Measurements from ENCODE around the gene LRP5. TPM values are rescaled to one million over a fixed set of nuclear protein-coding genes. Genes with fewer than 3 reads are reported as not detected.

The LRP5 gene
- total RNA-seq, 1 donor from 2014 or later, result 54.7 TPM

GRCh38 chr11:68325907-68326220 lies 13.5 kb downstream of the LRP5 start:
- intact Hi-C loops (cut with micrococcal nuclease), result no loop called here
- Histone ChIP-seq H3K36me3 (no peaks in the 10 kb centered on the region), H3K27me3 (ENCODE audit: low read depth) (no peaks in the 10 kb centered on the region), H3K4me3 (no peak overlapping the region), H3K27ac (replicated peaks) (peak overlapping the region; percentile 42), H3K9me3 (replicated peaks) (no peaks in the 10 kb centered on the region), H3K4me1 (peaks cover 97% of the 10 kb centered on the region)
- no peak for TF ChIP-seq CTCF (IDR thresholded peaks at IDR 0.05; ENCODE audit: borderline replicate concordance)
- no peak for DNase-seq

GRCh38 chr11:68326334-68327215 lies 14.2 kb downstream of the LRP5 start:
- peaks cover 98% of the 10 kb centered on the region for H3K4me1 ChIP-seq
- no peak overlapping the region for H3K4me3 ChIP-seq
- intact Hi-C loops (cut with micrococcal nuclease), result no loop called here
- H3K9me3 ChIP-seq (replicated peaks), result no peaks in the 10 kb centered on the region
- TF ChIP-seq CTCF (IDR thresholded peaks at IDR 0.05; ENCODE audit: borderline replicate concordance), result no peak
- DNase-seq, result no peak
- peak overlapping the region; percentile 85 for H3K27ac ChIP-seq (replicated peaks)
- no peaks in the 10 kb centered on the region for H3K27me3 ChIP-seq (ENCODE audit: low read depth)
- H3K36me3 ChIP-seq, result no peaks in the 10 kb centered on the region

- Histone ChIP-seq H3K27ac (replicated peaks) (peak overlapping the region; percentile 85), H3K36me3 (no peaks in the 10 kb centered on the region), H3K27me3 (ENCODE audit: low read depth) (no peaks in the 10 kb centered on the region), H3K9me3 (replicated peaks) (no peaks in the 10 kb centered on the region), H3K4me1 (peaks cover 98% of the 10 kb centered on the region), H3K4me3 (no peak overlapping the region)
- no peak for TF ChIP-seq CTCF (IDR thresholded peaks at IDR 0.05; ENCODE audit: borderline replicate concordance)
- intact Hi-C loops (cut with micrococcal nuclease), result no loop called here
- no peak for DNase-seq
Observed at GRCh38 chr11:68327586-68328370, 15.4 kb downstream of the LRP5 start.

GRCh38 chr11:68328374-68329091 lies 16.1 kb downstream of the LRP5 start:
- H3K36me3 ChIP-seq, result no peaks in the 10 kb centered on the region
- no peaks in the 10 kb centered on the region for H3K27me3 ChIP-seq (ENCODE audit: low read depth)
- no peaks in the 10 kb centered on the region for H3K9me3 ChIP-seq (replicated peaks)
- no peak for TF ChIP-seq CTCF (IDR thresholded peaks at IDR 0.05; ENCODE audit: borderline replicate concordance)
- peak overlapping the region; percentile 19 for H3K4me3 ChIP-seq
- H3K27ac ChIP-seq (replicated peaks), result peak overlapping the region; percentile 85
- DNase-seq, result peak; percentile 62
- peaks cover 100% of the 10 kb centered on the region for H3K4me1 ChIP-seq
- intact Hi-C loops (cut with micrococcal nuclease), result no loop called here

GRCh38 chr11:68329536-68329935 lies 17.1 kb downstream of the LRP5 start:
- no peak for DNase-seq
- intact Hi-C loops (cut with micrococcal nuclease), result no loop called here
- no peak for TF ChIP-seq CTCF (IDR thresholded peaks at IDR 0.05; ENCODE audit: borderline replicate concordance)
- Histone ChIP-seq H3K9me3 (replicated peaks) (no peaks in the 10 kb centered on the region), H3K36me3 (no peaks in the 10 kb centered on the region), H3K27ac (replicated peaks) (peak overlapping the region; percentile 85), H3K4me3 (no peak overlapping the region), H3K4me1 (peaks cover 90% of the 10 kb centered on the region), H3K27me3 (ENCODE audit: low read depth) (no peaks in the 10 kb centered on the region)

Measured in left ventricle myocardium inferior (tissue), 1 donor.